ENCODE data around the gene SNPH.
A peak's percentile ranks its signal among the peaks of the same experiment; 100 is the strongest.

Gene SNPH

GRCh38 chr20:1307171-1307570 lies 41.1 kb downstream of the SNPH start:
- DNase-seq (ENCODE audit: low read depth in 2 of 2) = no peak

- DNase-seq (ENCODE audit: low read depth in 2 of 2) = no peak
These were observed 41.5 kb downstream of the SNPH start for GRCh38 chr20:1307571-1307971.

DNA sequence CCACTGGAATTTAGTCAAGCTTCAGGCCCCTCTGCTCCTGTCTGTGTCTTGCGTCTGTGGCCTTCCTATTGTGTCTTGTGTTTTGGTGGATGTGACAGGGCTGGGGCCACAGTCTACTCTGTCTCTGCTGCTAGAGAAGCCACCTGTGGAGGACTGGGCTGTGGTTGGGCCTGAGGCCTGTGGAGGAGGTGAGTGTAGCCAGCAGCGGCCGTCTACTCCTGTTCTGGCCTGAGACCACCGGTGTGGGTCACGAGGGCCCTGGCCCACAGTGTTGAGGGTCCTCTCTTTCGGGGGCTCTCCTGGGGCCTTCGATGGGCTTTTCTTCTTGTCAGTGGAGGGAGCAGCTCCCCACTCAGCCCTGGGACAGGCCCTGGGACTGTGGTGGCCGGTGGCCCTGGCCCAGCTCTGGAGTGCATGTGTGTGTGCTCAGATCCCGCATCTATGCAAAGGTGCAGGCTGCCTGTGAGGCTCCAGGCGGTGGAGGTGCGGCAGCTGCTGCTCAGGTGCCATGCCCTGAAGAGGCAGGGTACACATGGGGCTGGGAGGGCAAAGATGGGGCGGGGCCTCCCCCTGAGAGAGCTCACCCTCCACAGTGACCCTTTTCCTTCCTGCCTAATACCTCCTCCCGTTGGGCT lies 42.1 kb downstream of the SNPH start:
- no peak for DNase-seq (ENCODE audit: low read depth in 2 of 2)

- DNase-seq (ENCODE audit: low read depth in 2 of 2) = no peak
These were observed 42.6 kb downstream of the SNPH start for GRCh38 chr20:1308702-1309095.

- DNase-seq (ENCODE audit: low read depth in 2 of 2) = no peak
These were observed 43.3 kb downstream of the SNPH start for GRCh38 chr20:1309439-1309847.

DNA sequence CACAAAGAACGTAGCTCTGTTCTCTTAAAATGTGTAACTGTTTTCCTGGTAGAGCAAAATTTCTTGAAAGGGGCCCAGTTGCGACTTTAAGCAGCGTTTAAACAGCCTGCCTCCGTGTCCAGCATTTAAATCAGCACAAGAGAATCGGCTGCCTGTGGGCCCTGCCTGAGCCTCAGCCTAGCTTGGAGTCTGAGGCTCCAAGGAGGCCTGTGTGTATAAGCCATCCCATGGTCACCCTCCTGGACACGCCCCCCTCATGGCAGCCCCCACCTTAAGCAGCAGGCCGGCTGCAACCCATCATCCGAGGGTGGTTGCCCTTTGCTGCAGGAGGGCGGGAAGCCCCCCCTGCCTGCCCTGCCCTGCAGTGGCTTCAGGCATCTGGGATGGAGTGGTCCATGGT lies 44.0 kb downstream of the SNPH start:
- no peak for DNase-seq (ENCODE audit: low read depth in 2 of 2)

GRCh38 chr20:1310506-1311190 lies 44.6 kb downstream of the SNPH start:
- DNase-seq (ENCODE audit: low read depth in 2 of 2) = no peak

DNA sequence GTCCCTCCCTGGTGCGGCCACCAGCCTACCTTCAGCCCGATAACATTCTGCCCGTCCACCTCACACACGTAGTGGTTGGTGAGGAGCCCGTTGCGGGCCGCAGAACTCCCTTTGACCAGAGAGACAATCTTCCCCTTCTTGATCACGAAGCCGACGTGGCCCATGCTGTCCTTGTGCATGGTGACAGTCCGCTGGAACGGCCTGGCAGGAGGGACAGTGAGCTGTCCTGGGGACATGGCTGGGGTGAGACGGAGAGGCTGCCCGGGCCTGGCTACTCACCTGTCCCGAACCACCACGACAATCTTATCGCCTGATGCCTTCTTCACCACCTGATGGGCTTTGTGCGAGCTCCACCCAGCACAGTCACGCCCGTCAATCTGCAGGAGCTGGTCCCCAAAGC lies 46.2 kb downstream of the SNPH start:
- DNase-seq (ENCODE audit: low read depth in 2 of 2) = no peak

GRCh38 chr20:1312904-1313235 lies 46.8 kb downstream of the SNPH start:
- DNase-seq (ENCODE audit: low read depth in 2 of 2) = no peak

DNA sequence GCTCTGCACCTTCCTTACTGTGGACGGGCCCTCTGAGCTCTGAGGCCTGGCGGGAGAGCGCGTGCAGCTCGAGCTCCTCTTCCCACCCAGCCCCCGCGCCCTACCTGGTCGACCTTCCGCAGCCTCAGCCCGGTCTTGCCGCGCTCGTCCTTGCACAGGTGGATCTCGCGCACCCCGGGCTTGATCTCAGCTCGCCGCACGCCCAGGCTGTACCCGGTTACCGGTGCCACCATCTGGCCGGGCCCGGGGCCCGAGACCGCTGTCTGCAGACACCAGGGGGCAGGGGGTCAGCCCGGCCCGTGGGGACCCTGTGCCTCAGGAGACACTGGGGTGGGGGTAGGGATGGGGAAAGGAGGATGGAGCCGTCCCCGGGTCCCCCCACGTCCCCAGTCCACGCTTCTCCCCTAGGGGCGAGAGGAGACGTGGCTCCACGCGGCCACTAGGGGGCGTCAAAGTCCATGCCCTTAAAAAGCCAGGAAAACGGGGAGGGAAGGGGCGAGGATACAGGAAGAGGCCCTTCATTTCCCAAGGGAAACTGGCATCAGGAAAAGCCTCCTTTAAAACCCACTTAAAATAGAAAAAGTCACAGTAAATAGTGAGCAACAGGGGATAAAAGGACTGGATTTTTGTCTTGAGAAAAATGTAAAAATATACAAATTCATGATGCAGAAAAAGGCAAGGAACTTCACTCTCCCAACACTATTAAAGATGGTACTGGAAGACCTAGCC lies 47.3 kb downstream of the SNPH start:
- peak; percentile 50 to 55 for DNase-seq (ENCODE audit: low read depth in 2 of 2)

GRCh38 chr20:1315804-1316203 lies 49.7 kb downstream of the SNPH start:
- DNase-seq (ENCODE audit: low read depth in 2 of 2) = no peak

DNA sequence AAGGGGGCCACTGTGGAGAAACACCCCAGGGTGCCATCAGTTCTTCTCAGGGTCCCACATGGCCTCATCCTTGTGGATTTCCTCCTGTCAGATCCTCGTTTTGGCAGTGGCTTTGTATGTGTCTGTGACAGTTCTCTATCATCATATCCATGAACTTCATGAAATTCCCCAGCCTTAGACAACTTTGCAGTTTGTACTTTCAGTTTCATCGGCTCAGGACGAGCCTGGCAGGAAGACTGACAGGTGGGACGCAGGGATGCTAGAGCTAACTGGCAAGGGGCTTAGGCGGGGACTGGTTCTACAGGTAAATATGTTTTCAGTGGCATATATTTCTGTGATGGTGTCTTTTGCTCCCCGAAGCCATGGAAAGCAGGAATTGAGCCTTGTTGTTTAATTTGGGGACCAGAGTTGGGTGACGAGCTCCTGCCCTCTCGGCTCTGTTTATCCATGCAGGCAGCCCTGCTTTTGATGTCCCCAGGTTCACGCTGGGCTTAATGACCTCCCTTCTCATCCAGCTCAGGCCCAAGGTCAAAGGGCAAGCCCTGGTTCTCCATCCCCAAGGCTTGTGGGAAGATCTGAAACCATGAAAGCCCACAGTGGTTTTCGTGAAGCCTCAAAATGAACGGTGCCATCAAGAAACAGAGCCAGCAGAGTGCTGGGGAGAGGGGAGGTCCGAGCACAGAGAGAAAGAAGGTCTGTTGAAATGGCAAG lies 51.6 kb downstream of the SNPH start:
- no peak for DNase-seq (ENCODE audit: low read depth in 2 of 2)

- no peak for DNase-seq (ENCODE audit: low read depth in 2 of 2)
These were observed 53.0 kb downstream of the SNPH start for GRCh38 chr20:1319051-1319450.

GRCh38 chr20:1319462-1319861 lies 53.4 kb downstream of the SNPH start:
- no peak for DNase-seq (ENCODE audit: low read depth in 2 of 2)

DNA sequence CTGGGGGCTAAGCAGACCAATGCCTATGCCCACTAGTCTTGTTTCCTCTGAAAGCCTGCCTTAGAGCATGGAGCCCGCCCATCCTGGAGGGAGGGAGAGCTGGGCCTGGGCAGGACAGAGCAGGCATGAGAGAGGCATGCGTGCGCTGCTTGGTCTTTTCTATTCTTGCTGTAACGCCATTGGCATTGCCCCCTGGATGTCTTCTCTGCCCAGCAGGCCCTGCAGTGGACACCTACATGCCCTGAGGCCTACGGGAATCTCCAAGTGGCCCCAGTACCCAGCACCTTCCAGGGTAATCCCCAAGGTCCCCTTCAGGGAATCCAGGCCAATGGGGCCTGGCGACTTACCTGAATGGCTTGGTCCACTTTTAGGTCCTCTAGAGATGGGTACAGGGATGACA lies 53.9 kb downstream of the SNPH start:
- no peak for DNase-seq (ENCODE audit: low read depth in 2 of 2)

DNA sequence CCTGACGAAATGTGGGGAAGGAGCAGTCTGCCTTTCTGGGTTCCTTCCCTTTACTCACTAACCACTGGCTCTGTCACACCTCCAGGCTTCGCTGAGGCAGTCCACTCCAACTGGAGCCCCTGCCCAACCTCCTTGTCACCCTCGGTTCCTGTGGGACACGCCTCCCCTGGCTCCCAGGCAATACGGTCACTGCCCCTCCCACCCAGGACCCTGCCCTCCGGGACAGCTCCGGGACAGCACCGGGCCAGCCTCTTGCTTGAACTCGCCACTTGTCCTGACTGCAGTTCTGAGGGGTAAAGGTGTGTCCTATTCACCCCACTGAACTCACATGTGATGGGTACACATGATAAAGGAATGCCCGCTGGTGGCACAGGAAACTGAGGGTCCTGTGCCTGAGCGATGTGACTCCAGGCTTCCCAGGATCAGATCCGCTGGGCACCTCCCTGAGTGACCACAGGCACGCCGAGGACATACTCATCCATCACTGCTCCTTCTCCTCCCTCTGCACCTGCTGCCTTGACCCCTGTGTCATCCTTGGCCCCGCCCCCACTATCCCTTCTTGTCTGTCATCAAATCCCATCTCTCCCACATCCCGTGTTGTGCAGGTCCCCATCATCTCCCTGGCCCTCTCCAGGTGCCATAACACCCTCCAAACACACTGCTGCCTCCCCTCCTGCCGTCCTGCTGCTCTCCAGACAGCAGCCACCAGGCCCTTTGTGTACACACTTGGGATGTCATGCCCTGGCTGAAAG lies 55.0 kb downstream of the SNPH start:
- no peak for DNase-seq (ENCODE audit: low read depth in 2 of 2)

DNA sequence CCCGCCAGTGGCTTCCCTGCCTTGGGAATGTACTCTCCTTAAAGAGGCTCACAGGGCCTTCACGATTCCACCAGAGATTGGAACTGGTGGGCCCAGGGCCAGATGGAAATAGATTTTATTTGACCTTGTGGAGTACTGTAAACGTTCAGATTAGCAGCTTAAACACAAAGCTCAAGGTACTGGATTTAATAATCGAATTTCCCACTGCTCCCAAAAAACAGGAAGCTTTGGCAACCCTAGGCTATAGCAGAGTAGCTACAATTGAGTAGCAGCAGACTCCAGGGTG lies 55.5 kb downstream of the SNPH start:
- no peak for DNase-seq (ENCODE audit: low read depth in 2 of 2)

- no peak for DNase-seq (ENCODE audit: low read depth in 2 of 2)
These were observed 56.6 kb downstream of the SNPH start for GRCh38 chr20:1322511-1323245.

DNA sequence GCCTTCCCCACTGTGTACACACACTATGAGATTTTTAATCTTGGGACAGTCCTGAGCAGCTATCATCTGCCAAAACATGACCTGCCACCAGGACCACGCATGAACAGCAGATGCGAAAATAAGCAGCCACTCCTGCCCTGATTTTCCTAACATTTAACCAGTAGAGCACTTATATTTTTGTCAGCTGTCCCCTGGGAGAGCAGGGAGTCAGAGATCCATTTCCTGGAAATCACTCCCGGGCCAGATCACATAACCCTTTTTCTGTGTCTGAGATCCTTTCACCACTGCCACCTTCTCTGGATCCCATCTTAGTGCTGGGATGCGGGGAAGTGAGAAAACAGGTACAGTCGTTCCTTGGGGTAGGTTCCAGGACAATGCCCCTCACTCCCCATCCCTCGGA lies 57.2 kb downstream of the SNPH start:
- DNase-seq (ENCODE audit: low read depth in 2 of 2) = no peak

DNA sequence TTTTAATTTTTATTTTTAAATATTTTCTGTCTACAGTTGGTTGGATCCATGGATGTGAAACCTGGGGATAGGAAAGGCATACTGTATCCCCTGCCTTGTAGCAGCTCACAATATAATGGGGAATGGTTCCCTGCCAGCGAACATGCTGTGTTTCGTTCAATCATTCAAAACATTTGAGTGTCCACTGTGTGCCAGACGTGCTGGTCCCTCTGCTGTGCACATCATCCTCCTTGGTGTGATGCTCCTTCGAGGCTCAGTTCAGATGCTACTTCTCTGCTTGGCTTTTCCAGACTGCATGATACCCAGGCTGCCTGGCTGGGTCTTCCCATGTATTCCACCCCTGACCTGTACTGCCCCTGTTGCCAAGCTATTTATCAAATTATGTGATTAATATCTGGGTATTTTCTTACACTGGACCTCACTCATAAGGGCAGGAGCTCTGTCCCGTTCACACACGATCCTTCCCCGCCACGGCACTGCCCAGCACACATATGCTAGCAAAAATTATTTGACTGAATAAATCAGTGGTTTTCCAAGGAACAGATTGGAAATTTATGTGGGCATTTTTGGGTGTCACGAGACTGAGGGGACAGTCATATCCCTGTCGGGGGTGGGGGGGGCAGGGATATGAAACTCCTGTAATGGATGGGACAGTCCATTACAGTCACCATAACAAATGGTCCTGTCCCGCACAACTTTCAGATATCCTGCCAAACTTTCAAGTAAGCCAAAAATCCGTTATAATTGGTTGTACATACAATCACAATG lies 57.9 kb downstream of the SNPH start:
- DNase-seq (ENCODE audit: low read depth in 2 of 2) = no peak

Measured in activated CD4-positive, alpha-beta T cell treated with anti-CD3 and anti-CD28 coated beads for 24 hours (primary cell).